Calu3 (cell line): ENCODE results near the gene AGBL1. TPM values are rescaled to one million over a fixed set of nuclear protein-coding genes. Genes with fewer than 3 reads are reported as not detected.

Source experiments
- BruUV-seq: library from RNA; stranded (reverse); fragments of 400-500 nt; replicated peaks from 2 replicates; lab custom pipeline; 2021; lab: Mats Ljungman, UMichigan
- CTCF ChIA-PET: fragments of 300-600 bp; sonication (Branson Sonifier 250); formaldehyde crosslinking; loops from one replicate; lab custom pipeline; 2022; ENCODE audit warnings: antibody characterized with exemption; lab: Charles Lee
- DNase-seq: peaks from one replicate; pipeline ENCODE4 v3.0.0; 2022
- H3K27ac Mint-ChIP-seq: one replicate; pipeline ENCODE4 v1.8.0; 2022; ENCODE audit warnings: mixed read lengths; ENCODE audit not compliant: unreplicated experiment
- H3K27me3 Mint-ChIP-seq: one replicate; pipeline ENCODE4 v1.8.0; 2022; ENCODE audit warnings: mixed read lengths; ENCODE audit not compliant: unreplicated experiment
- H3K36me3 Mint-ChIP-seq: one replicate; pipeline ENCODE4 v1.8.0; 2022; ENCODE audit warnings: mild to moderate bottlenecking, moderate library complexity, mixed read lengths; ENCODE audit not compliant: insufficient read depth, unreplicated experiment
- H3K4me1 Mint-ChIP-seq: one replicate; pipeline ENCODE4 v1.8.0; 2022; ENCODE audit warnings: mild to moderate bottlenecking, low read depth, mixed read lengths; ENCODE audit not compliant: unreplicated experiment
- H3K4me3 Mint-ChIP-seq: one replicate; pipeline ENCODE4 v1.8.0; 2022; ENCODE audit warnings: mild to moderate bottlenecking, low read depth, moderate library complexity, mixed read lengths; ENCODE audit not compliant: unreplicated experiment
- H3K9me3 Mint-ChIP-seq: one replicate; pipeline ENCODE4 v1.8.0; 2022; ENCODE audit warnings: low read depth, mixed read lengths; ENCODE audit not compliant: unreplicated experiment
- intact Hi-C: fragments of 100-400 bp; cut with micrococcal nuclease; formaldehyde crosslinking; loops from one replicate; pipeline ENCODE4 v1.10.0; 2022; ENCODE audit not compliant: unreplicated experiment
- total RNA-seq: library from RNA; stranded (reverse); gene quantifications from 2 replicates; pipeline ENCODE4 v1.2.3, GENCODE V29; 2022
- TF ChIP-seq, protein P1 (sequence below): fragments of 200-600 bp; IDR thresholded peaks from one replicate; pipeline ENCODE4 v1.8.0; 2022; ENCODE audit warnings: antibody characterized with exemption; ENCODE audit not compliant: unreplicated experiment

Gene AGBL1
- total RNA-seq, 1 experiment from 2014 or later, result not detected

- H3K36me3 Mint-ChIP-seq, result no peaks in the 10 kb centered on the region
- no peak for DNase-seq
- no TSS peak for BruUV-seq
- TF ChIP-seq, protein P1, sequence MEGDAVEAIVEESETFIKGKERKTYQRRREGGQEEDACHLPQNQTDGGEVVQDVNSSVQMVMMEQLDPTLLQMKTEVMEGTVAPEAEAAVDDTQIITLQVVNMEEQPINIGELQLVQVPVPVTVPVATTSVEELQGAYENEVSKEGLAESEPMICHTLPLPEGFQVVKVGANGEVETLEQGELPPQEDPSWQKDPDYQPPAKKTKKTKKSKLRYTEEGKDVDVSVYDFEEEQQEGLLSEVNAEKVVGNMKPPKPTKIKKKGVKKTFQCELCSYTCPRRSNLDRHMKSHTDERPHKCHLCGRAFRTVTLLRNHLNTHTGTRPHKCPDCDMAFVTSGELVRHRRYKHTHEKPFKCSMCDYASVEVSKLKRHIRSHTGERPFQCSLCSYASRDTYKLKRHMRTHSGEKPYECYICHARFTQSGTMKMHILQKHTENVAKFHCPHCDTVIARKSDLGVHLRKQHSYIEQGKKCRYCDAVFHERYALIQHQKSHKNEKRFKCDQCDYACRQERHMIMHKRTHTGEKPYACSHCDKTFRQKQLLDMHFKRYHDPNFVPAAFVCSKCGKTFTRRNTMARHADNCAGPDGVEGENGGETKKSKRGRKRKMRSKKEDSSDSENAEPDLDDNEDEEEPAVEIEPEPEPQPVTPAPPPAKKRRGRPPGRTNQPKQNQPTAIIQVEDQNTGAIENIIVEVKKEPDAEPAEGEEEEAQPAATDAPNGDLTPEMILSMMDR, result no peak
- H3K4me1 Mint-ChIP-seq, result no peaks in the 10 kb centered on the region
- H3K27ac Mint-ChIP-seq, result no peak overlapping the region
- no peak overlapping the region for H3K4me3 Mint-ChIP-seq
- CTCF ChIA-PET, result interaction anchor here (0.7 to 1.1 kb wide), 2 partner anchors 68 to 132 kb away, joined by 4 to 8 read pairs; no protein-coding TSS in a partner anchor
- intact Hi-C loops, result no loop called here
- H3K9me3 Mint-ChIP-seq, result peaks cover 10% of the 10 kb centered on the region
- no peaks in the 10 kb centered on the region for H3K27me3 Mint-ChIP-seq
Observed at GRCh38 chr15:86756688-86757087, 677.0 kb downstream of the AGBL1 start.

DNA sequence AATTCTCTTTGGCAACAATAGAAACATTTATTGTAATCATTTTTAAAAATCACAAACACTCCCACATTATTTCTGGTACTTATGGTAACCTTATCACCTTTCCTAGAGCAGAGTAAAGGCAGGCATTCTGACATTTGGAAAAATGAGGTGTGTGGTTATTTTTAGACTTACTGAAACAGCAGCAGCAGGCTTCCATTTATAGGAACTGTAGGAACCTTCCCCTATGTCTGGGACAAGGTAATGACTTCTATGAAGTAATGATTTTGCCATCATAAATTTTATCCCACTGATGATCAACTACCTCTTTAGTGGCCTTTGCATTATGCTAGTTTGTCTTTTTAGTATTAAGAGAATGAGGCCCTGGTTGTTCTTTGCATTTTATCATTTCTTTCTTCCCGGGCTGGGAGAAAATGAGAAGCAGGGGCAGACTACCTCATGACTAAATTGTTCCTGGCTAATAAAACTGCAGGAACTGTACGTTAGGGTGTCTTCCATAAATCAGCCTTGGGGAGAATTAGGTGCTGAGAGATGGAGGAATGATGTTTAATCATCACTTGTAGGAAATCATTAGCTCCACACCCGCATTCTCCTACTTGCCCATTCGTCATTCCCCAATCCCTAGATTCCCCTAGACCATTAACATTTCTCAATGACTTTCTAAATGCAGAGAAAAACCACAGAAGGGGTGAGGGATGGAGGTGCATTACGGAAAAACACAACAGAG is 680.3 kb downstream of the AGBL1 start:
- intact Hi-C loops, result no loop called here
- Mint-ChIP-seq H3K4me3 (no peak overlapping the region), H3K27ac (no peak overlapping the region), H3K36me3 (no peaks in the 10 kb centered on the region), H3K27me3 (no peaks in the 10 kb centered on the region), H3K4me1 (no peaks in the 10 kb centered on the region), H3K9me3 (peaks cover 24% of the 10 kb centered on the region)
- no TSS peak for BruUV-seq
- TF ChIP-seq, protein P1, result no peak
- CTCF ChIA-PET, result no interaction called here
- DNase-seq, result no peak

GRCh38 chr15:86762874-86763273 is 683.2 kb downstream of the AGBL1 start:
- DNase-seq, result no peak
- BruUV-seq, result no TSS peak
- no peaks in the 10 kb centered on the region for H3K27me3 Mint-ChIP-seq
- H3K4me3 Mint-ChIP-seq, result no peak overlapping the region
- H3K9me3 Mint-ChIP-seq, result peaks cover 22% of the 10 kb centered on the region
- H3K4me1 Mint-ChIP-seq, result no peaks in the 10 kb centered on the region
- intact Hi-C loops, result no loop called here
- TF ChIP-seq, protein P1, result no peak
- no peak overlapping the region for H3K27ac Mint-ChIP-seq
- no peaks in the 10 kb centered on the region for H3K36me3 Mint-ChIP-seq
- CTCF ChIA-PET, result no interaction called here

- TF ChIP-seq, protein P1, result no peak
- no TSS peak for BruUV-seq
- no peaks in the 10 kb centered on the region for H3K4me1 Mint-ChIP-seq
- H3K27me3 Mint-ChIP-seq, result no peaks in the 10 kb centered on the region
- intact Hi-C loops, result no loop called here
- CTCF ChIA-PET, result no interaction called here
- H3K9me3 Mint-ChIP-seq, result peaks cover 25% of the 10 kb centered on the region
- no peaks in the 10 kb centered on the region for H3K36me3 Mint-ChIP-seq
- H3K27ac Mint-ChIP-seq, result no peak overlapping the region
- no peak overlapping the region for H3K4me3 Mint-ChIP-seq
- DNase-seq, result no peak
Observed at GRCh38 chr15:86764021-86764420, 684.4 kb downstream of the AGBL1 start.
